NB4 (cell line): ENCODE data around the gene NMNAT1.

ENCODE experiments used
- DNase-seq: peaks from one replicate; pipeline ENCODE4 v3.0.0; 2010; ENCODE audit warnings: low read depth
- H3K4me3 ChIP-seq: one replicate; pipeline ENCODE4 v1.5.1; 2011; ENCODE audit warnings: mild to moderate bottlenecking, low read depth, low read length, moderate library complexity
- CTCF ChIP-seq: IDR thresholded peaks from one replicate; pipeline ENCODE4 v1.5.1; 2012; ENCODE audit warnings: low read depth, low read length
- MYC ChIP-seq: IDR thresholded peaks from 2 replicates; pipeline ENCODE4 v1.6.1; 2011; ENCODE audit warnings: low read depth, low read length
- POLR2A ChIP-seq: IDR thresholded peaks from 2 replicates; pipeline ENCODE4 v1.6.1; 2011; ENCODE audit warnings: mild to moderate bottlenecking; ENCODE audit not compliant: insufficient read length; ENCODE audit errors: extremely low read depth
- TF ChIP-seq, protein P1 (sequence below): IDR thresholded peaks from 2 replicates; pipeline ENCODE4 v1.6.1; 2011; ENCODE audit warnings: low read depth, low read length

The NMNAT1 gene

DNA sequence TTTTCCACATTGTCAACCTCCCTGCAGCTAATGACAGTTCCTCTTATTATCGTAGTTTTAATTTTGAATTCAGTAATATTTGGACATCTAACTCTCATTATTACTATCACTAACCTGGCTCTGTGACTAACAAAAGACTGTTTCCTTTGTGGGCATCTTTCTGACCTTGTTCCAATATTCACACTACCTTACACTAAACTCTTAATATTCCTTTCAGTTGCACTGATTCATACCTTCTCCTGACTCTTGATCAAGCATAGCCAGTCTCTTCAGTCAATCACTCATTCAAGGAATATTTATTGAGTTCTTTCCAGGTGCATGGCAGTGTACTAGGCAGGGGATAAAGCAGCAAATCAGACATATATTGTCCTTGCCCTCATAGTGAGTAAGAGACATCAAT is 25.4 kb upstream of the NMNAT1 start:
- H3K4me3 ChIP-seq: no peak overlapping the region
- DNase-seq: no peak
- TF ChIP-seq POLR2A (no peak), MYC (no peak), CTCF (no peak)
- TF ChIP-seq, protein P1, sequence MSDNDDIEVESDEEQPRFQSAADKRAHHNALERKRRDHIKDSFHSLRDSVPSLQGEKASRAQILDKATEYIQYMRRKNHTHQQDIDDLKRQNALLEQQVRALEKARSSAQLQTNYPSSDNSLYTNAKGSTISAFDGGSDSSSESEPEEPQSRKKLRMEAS: no peak

- no peak overlapping the region for H3K4me3 ChIP-seq
- no peak for TF ChIP-seq MYC
- DNase-seq: no peak
Observed at GRCh38 chr1:9920606-9921005, 22.7 kb upstream of the NMNAT1 start.

- TF ChIP-seq POLR2A: no peak
- no peak for TF ChIP-seq CTCF
- TF ChIP-seq MYC: no peak
- peak; percentile 9 for DNase-seq
- H3K4me3 ChIP-seq: no peak overlapping the region
Observed at GRCh38 chr1:9922342-9922741, 20.9 kb upstream of the NMNAT1 start.

- TF ChIP-seq POLR2A (no peak), CTCF (no peak), MYC (no peak)
- TF ChIP-seq, protein P1: no peak
- no peak for DNase-seq
Observed at GRCh38 chr1:9927259-9927658, 16.0 kb upstream of the NMNAT1 start.

GRCh38 chr1:9929431-9930385 is 13.6 kb upstream of the NMNAT1 start:
- peak; percentile 69 for DNase-seq
- TF ChIP-seq, protein P1: peak; percentile 10; the same call in 1 of the 2 replicates
- TF ChIP-seq CTCF: no peak
- TF ChIP-seq POLR2A: no peak
- peak overlapping the region; percentile 21 for H3K4me3 ChIP-seq

More at GRCh38 chr1:9927259-9927658, 16.0 kb upstream of the NMNAT1 start:
- no peak overlapping the region for H3K4me3 ChIP-seq

- peak overlapping the region; percentile 99 for H3K4me3 ChIP-seq
- TF ChIP-seq POLR2A: no peak
- TF ChIP-seq CTCF: peak; percentile 36
- TF ChIP-seq, protein P1: no peak
- DNase-seq: peak; percentile 75
Observed at GRCh38 chr1:9942399-9942938, 806 bp upstream of the NMNAT1 start.
